Measurements from ENCODE around the gene MPRIP.
A peak's percentile ranks its signal among the peaks of the same experiment; 100 is the strongest.

Gene MPRIP

DNA sequence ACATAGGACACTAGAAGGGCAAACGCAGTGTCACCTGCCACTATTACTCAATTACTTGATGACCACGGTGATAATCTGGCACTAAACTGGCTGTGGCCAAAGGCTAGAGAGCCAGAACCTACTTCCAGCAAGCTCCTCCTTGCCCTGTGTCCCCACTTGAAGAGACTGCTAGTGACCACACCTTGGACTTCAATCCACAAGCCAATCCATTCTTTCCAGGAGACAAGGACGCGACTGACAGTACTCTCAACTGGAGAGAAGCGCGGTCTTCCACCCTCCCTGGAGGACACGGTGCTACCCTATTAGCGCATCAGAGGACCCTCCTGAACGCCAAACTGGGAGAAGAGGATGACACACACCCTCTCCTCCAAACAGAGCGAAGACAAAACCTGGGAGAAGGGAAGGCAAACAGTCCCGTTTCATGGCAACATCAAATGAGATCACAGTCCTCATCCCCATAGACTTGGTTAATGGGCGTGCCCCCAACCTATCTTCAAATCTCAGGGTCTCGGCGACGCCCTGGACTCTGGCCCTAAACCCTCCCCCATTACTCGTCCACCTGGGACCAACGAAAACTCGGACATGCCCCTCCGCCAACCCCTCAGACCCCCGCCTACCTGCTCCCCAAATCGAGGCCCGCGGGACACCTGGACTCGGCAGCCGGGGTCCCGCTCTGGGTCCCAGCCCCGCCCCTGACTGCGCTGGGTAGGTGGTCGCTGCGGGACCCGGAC is 194.2 kb downstream of the MPRIP start:
- DNase-seq (ENCODE audit: extremely low read depth, low read depth): no peak
- TF ChIP-seq, protein P1, sequence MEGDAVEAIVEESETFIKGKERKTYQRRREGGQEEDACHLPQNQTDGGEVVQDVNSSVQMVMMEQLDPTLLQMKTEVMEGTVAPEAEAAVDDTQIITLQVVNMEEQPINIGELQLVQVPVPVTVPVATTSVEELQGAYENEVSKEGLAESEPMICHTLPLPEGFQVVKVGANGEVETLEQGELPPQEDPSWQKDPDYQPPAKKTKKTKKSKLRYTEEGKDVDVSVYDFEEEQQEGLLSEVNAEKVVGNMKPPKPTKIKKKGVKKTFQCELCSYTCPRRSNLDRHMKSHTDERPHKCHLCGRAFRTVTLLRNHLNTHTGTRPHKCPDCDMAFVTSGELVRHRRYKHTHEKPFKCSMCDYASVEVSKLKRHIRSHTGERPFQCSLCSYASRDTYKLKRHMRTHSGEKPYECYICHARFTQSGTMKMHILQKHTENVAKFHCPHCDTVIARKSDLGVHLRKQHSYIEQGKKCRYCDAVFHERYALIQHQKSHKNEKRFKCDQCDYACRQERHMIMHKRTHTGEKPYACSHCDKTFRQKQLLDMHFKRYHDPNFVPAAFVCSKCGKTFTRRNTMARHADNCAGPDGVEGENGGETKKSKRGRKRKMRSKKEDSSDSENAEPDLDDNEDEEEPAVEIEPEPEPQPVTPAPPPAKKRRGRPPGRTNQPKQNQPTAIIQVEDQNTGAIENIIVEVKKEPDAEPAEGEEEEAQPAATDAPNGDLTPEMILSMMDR (IDR thresholded peaks at IDR 0.05; ENCODE audit: low read depth, low read length): no peak

GRCh38 chr17:17237026-17237799 is 195.0 kb downstream of the MPRIP start, which contains the start of gene FLCN:
FLCN (minus strand) TSS chr17:17237168; CDS start chr17:17228137, 9,031 bp downstream.
- TF ChIP-seq, protein P1 (IDR thresholded peaks at IDR 0.05; ENCODE audit: low read depth, low read length): no peak
- peak; percentile 71 for DNase-seq (ENCODE audit: extremely low read depth, low read depth)

DNA sequence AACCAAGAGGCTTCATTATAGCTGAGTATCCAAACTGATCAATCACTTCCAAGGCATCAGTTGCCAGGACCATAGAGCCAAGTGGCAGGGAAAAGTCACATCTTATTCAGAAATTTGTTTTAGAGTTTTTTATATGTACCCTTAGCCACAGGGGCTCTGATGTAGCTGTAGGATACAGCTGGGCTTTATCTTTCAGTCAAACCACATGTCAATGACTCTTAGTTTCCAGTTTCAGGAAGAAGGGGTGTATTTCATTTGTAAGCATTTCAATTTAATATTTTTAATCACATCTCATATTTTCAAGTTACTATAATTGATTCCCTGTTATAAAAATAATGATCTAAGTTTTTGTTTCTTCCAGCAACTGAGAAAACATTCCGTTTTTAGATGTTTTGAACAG is 197.6 kb downstream of the MPRIP start:
- TF ChIP-seq, protein P1 (IDR thresholded peaks at IDR 0.05; ENCODE audit: low read depth, low read length): no peak
- no peak for DNase-seq (ENCODE audit: extremely low read depth, low read depth)

GRCh38 chr17:17241656-17242055 is 199.4 kb downstream of the MPRIP start:
- TF ChIP-seq, protein P1 (IDR thresholded peaks at IDR 0.05; ENCODE audit: low read depth, low read length): no peak
- no peak for DNase-seq (ENCODE audit: extremely low read depth, low read depth)

- DNase-seq (ENCODE audit: extremely low read depth, low read depth): no peak
- TF ChIP-seq, protein P1 (IDR thresholded peaks at IDR 0.05; ENCODE audit: low read depth, low read length): no peak
Measured at GRCh38 chr17:17242246-17242645, 200.0 kb downstream of the MPRIP start.

Data from AG09319 (cell line).